GM23338 (cell line): ENCODE results near the gene ZNF587B. TPM values are rescaled to one million over a fixed set of nuclear protein-coding genes. Genes with fewer than 3 reads are reported as not detected.

Experiments
- ATAC-seq: fragments of 200-7000 bp; cut with Tn5 transposase; 3 replicates; pipeline ENCODE4 v1.9.1; 2020
- DNase-seq: peaks from one replicate; pipeline ENCODE4 v3.0.0-alpha.2; 2015; ENCODE audit warnings: low spot score
- H2AFZ ChIP-seq: fragments of 200-600 bp; sonication (generic); 2 replicates; pipeline ENCODE4 v1.8.0; 2016; ENCODE audit warnings: antibody characterized with exemption, mild to moderate bottlenecking, moderate library complexity
- H3F3A ChIP-seq: fragments of 200-600 bp; sonication (generic); replicated peaks from 2 replicates; pipeline ENCODE4 v1.8.0; 2017; ENCODE audit warnings: antibody characterized with exemption, mixed run types, low read depth
- H3K27ac ChIP-seq: fragments of 200-600 bp; sonication (generic); 2 replicates; pipeline ENCODE4 v1.6.1; 2016; ENCODE audit warnings: low read depth
- H3K27me3 ChIP-seq: fragments of 200-600 bp; sonication (generic); 2 replicates; pipeline ENCODE4 v1.8.0; 2016; ENCODE audit warnings: mild to moderate bottlenecking, mixed run types, moderate library complexity; ENCODE audit not compliant: insufficient read depth
- H3K36me3 ChIP-seq: fragments of 200-600 bp; sonication (generic); 2 replicates; pipeline ENCODE4 v1.8.0; 2016; ENCODE audit warnings: mild to moderate bottlenecking; ENCODE audit not compliant: insufficient read depth
- H3K4me1 ChIP-seq: fragments of 200-600 bp; sonication (generic); 2 replicates; pipeline ENCODE4 v1.8.0; 2016; ENCODE audit warnings: mild to moderate bottlenecking, moderate library complexity; ENCODE audit not compliant: insufficient read depth
- H3K4me2 ChIP-seq: fragments of 200-600 bp; sonication (generic); 2 replicates; pipeline ENCODE4 v1.7.1; 2017; ENCODE audit warnings: mixed run types
- H3K4me3 ChIP-seq: fragments of 200-600 bp; sonication (generic); 2 replicates; pipeline ENCODE4 v1.6.1; 2016; ENCODE audit warnings: mixed run types
- H3K79me2 ChIP-seq: fragments of 200-600 bp; sonication (generic); replicated peaks from 2 replicates; pipeline ENCODE4 v1.8.0; 2017; ENCODE audit warnings: mild to moderate bottlenecking; ENCODE audit not compliant: insufficient read depth
- H3K9me2 ChIP-seq: fragments of 200-600 bp; sonication (generic); 2 replicates; pipeline ENCODE4 v1.8.0; 2017; ENCODE audit not compliant: insufficient read depth
- H4K20me1 ChIP-seq: fragments of 200-600 bp; sonication (generic); replicated peaks from 2 replicates; pipeline ENCODE4 v1.8.0; 2017; ENCODE audit warnings: mild to moderate bottlenecking; ENCODE audit not compliant: insufficient read depth
- H3K27ac Mint-ChIP-seq: 2 replicates; pipeline ENCODE4 v1.8.0; 2020; ENCODE audit warnings: inconsistent platforms, mild to moderate bottlenecking, moderate library complexity, mixed read lengths
- H3K27me3 Mint-ChIP-seq: 3 replicates; pipeline ENCODE4 v1.8.0; 2022; ENCODE audit warnings: low read depth, mild to moderate bottlenecking, moderate library complexity, mixed read lengths, inconsistent platforms; ENCODE audit not compliant: insufficient read depth, poor library complexity
- H3K36me3 Mint-ChIP-seq: 3 replicates; pipeline ENCODE4 v1.8.0; 2021; ENCODE audit warnings: low read depth, mild to moderate bottlenecking, inconsistent platforms, moderate library complexity, mixed read lengths
- H3K4me1 Mint-ChIP-seq: 3 replicates; pipeline ENCODE4 v1.8.0; 2020; ENCODE audit warnings: mild to moderate bottlenecking, inconsistent platforms, mixed read lengths
- H3K4me3 Mint-ChIP-seq: 3 replicates; pipeline ENCODE4 v1.8.0; 2021; ENCODE audit warnings: moderate library complexity, mild to moderate bottlenecking, inconsistent platforms, mixed read lengths
- H3K9me3 Mint-ChIP-seq: 3 replicates; pipeline ENCODE4 v1.8.0; 2020; ENCODE audit warnings: moderate library complexity, mild to moderate bottlenecking, inconsistent platforms, mixed read lengths
- CREB1 ChIP-seq: fragments of 250-450 bp; sonication (Bioruptor Pico); IDR thresholded peaks from 2 replicates; pipeline ENCODE4 v1.5.0; 2020; ENCODE audit warnings: low read depth, mild to moderate bottlenecking, moderate library complexity
- EZH2 ChIP-seq: fragments of 200-600 bp; sonication (generic); IDR thresholded peaks from one replicate; pipeline ENCODE4 v1.8.0; 2017; ENCODE audit warnings: antibody characterized with exemption, mild to moderate bottlenecking, low read depth; ENCODE audit not compliant: unreplicated experiment
- EZH2phosphoT487 ChIP-seq: fragments of 200-600 bp; sonication (generic); IDR thresholded peaks from one replicate; pipeline ENCODE4 v1.8.1; 2018; ENCODE audit warnings: antibody characterized with exemption; ENCODE audit not compliant: unreplicated experiment
- NANOG ChIP-seq: IDR thresholded peaks from 2 replicates; pipeline ENCODE4 v1.6.1; 2016; ENCODE audit warnings: antibody characterized with exemption, borderline replicate concordance
- ZNF114 ChIP-seq: fragments of 250-450 bp; sonication (Bioruptor Pico); IDR thresholded peaks from 2 replicates; pipeline ENCODE4 v1.5.0; 2020; ENCODE audit warnings: mild to moderate bottlenecking, moderate library complexity
- ZNF331 ChIP-seq: fragments of 250-450 bp; sonication (Bioruptor Pico); IDR thresholded peaks from 2 replicates; pipeline ENCODE4 v1.5.0; 2020; ENCODE audit warnings: low read depth, mild to moderate bottlenecking, moderate library complexity
- polyA plus RNA-seq: library from polyadenylated mRNA; unstranded; fragments of >200 nt; fragmentation: Nextera tagmentation; extraction: Ambion mirVana; gene quantifications from 2 replicates; pipeline ENCODE4 v1.2.1, GENCODE V29; 2016
- total RNA-seq: library from RNA; depleted of rRNA; stranded (reverse); fragments of >200 nt; shearing (Covaris generic); gene quantifications from 2 replicates; pipeline ENCODE4 v1.2.3, GENCODE V29; 2014
- TF ChIP-seq, protein P1 (sequence below): fragments of 250-450 bp; sonication (Bioruptor Pico); IDR thresholded peaks from 2 replicates; pipeline ENCODE4 v1.5.0; 2020; ENCODE audit warnings: mild to moderate bottlenecking, moderate library complexity

ZNF587B gene
- total and polyA plus RNA-seq, 2 experiments from 2014 or later = 16.6 to 62.0 TPM

DNA sequence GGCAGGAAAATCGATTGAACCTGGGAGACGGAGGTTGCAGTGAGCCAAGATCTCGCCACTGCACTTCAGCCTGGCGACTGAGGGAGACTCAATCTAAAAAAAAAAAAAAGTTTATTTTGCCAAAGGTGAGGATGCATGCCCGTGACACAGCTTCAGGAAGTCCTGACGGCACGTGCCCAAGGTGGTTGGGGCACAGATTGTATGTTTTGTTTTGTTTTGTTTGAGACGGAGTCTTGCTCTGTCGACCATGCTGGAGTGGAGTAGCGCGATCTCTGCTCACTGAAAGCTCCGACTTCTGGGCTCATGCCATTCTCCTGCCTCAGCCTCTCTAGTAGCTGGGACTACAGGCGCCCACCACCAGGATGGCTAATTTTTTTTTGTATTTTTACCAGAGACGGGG is 12.1 kb upstream of the ZNF587B start:
- ATAC-seq (no peak), DNase-seq (no peak)
- Mint-ChIP-seq H3K27me3 (peaks cover 16% of the 10 kb centered on the region), H3K27ac (peak overlapping the region; percentile 91), H3K4me1 (peaks cover 46% of the 10 kb centered on the region), H3K36me3 (peaks cover 31% of the 10 kb centered on the region), H3K9me3 (no peaks in the 10 kb centered on the region; the same call in 2 of the 3 replicates), H3K4me3 (peak overlapping the region; percentile 95)
- no peak overlapping the region for H3K27ac ChIP-seq
- no peaks in the 10 kb centered on the region for H3K9me2 ChIP-seq
- H3K4me2 ChIP-seq = no peak overlapping the region
- no peak overlapping the region for H3K4me3 ChIP-seq
- TF ChIP-seq EZH2phosphoT487 = no peak
- no peak for TF ChIP-seq ZNF331 (CRISPR knock-in tag)
- TF ChIP-seq ZNF114 (CRISPR knock-in tag) = no peak
- no peak for TF ChIP-seq CREB1
- no peak for TF ChIP-seq NANOG
- TF ChIP-seq, protein P1, sequence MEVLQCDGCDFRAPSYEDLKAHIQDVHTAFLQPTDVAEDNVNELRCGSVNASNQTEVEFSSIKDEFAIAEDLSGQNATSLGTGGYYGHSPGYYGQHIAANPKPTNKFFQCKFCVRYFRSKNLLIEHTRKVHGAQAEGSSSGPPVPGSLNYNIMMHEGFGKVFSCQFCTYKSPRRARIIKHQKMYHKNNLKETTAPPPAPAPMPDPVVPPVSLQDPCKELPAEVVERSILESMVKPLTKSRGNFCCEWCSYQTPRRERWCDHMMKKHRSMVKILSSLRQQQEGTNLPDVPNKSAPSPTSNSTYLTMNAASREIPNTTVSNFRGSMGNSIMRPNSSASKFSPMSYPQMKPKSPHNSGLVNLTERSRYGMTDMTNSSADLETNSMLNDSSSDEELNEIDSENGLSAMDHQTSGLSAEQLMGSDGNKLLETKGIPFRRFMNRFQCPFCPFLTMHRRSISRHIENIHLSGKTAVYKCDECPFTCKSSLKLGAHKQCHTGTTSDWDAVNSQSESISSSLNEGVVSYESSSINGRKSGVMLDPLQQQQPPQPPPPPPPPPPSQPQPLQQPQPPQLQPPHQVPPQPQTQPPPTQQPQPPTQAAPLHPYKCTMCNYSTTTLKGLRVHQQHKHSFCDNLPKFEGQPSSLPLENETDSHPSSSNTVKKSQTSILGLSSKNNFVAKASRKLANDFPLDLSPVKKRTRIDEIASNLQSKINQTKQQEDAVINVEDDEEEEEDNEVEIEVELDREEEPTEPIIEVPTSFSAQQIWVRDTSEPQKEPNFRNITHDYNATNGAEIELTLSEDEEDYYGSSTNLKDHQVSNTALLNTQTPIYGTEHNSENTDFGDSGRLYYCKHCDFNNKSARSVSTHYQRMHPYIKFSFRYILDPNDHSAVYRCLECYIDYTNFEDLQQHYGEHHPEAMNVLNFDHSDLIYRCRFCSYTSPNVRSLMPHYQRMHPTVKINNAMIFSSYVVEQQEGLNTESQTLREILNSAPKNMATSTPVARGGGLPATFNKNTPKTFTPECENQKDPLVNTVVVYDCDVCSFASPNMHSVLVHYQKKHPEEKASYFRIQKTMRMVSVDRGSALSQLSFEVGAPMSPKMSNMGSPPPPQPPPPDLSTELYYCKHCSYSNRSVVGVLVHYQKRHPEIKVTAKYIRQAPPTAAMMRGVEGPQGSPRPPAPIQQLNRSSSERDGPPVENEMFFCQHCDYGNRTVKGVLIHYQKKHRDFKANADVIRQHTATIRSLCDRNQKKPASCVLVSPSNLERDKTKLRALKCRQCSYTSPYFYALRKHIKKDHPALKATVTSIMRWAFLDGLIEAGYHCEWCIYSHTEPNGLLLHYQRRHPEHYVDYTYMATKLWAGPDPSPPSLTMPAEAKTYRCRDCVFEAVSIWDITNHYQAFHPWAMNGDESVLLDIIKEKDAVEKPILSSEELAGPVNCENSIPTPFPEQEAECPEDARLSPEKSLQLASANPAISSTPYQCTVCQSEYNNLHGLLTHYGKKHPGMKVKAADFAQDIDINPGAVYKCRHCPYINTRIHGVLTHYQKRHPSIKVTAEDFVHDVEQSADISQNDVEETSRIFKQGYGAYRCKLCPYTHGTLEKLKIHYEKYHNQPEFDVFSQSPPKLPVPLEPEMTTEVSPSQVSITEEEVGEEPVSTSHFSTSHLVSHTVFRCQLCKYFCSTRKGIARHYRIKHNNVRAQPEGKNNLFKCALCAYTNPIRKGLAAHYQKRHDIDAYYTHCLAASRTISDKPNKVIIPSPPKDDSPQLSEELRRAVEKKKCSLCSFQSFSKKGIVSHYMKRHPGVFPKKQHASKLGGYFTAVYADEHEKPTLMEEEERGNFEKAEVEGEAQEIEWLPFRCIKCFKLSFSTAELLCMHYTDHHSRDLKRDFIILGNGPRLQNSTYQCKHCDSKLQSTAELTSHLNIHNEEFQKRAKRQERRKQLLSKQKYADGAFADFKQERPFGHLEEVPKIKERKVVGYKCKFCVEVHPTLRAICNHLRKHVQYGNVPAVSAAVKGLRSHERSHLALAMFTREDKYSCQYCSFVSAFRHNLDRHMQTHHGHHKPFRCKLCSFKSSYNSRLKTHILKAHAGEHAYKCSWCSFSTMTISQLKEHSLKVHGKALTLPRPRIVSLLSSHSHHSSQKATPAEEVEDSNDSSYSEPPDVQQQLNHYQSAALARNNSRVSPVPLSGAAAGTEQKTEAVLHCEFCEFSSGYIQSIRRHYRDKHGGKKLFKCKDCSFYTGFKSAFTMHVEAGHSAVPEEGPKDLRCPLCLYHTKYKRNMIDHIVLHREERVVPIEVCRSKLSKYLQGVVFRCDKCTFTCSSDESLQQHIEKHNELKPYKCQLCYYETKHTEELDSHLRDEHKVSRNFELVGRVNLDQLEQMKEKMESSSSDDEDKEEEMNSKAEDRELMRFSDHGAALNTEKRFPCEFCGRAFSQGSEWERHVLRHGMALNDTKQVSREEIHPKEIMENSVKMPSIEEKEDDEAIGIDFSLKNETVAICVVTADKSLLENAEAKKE (CRISPR knock-in tag) = no peak
- TF ChIP-seq EZH2 = no peak
- H4K20me1 ChIP-seq = peaks cover 29% of the 10 kb centered on the region
- H3K27me3 ChIP-seq = no peaks in the 10 kb centered on the region
- H3K4me1 ChIP-seq = peaks cover 17% of the 10 kb centered on the region
- H3K36me3 ChIP-seq = peaks cover 4% of the 10 kb centered on the region
- peaks cover 6% of the 10 kb centered on the region; the same call in 1 of the 2 replicates for H3F3A ChIP-seq
- peaks cover 54% of the 10 kb centered on the region for H3K79me2 ChIP-seq
- no peak overlapping the region for H2AFZ ChIP-seq
